HEK293 (cell line): ENCODE results near the gene SH3PXD2B.

Experiments
- CTCF ChIP-seq: fragments of 450-650 bp; formaldehyde crosslinking; IDR thresholded peaks from 2 replicates; pipeline ENCODE4 v1.5.1; 2016; ENCODE audit warnings: missing biosample characterization, missing genetic modification characterization
- PRDM10 ChIP-seq: fragments of 450-650 bp; formaldehyde crosslinking; IDR thresholded peaks from 2 replicates; pipeline ENCODE4 v1.5.1; 2016; ENCODE audit warnings: missing biosample characterization, missing genetic modification characterization
- REST ChIP-seq: fragments of 450-650 bp; formaldehyde crosslinking; IDR thresholded peaks from 2 replicates; pipeline ENCODE4 v1.5.1; 2016; ENCODE audit warnings: missing biosample characterization, missing genetic modification characterization
- SCRT1 ChIP-seq: fragments of 450-650 bp; formaldehyde crosslinking; IDR thresholded peaks from 2 replicates; pipeline ENCODE4 v1.5.1; 2016; ENCODE audit warnings: missing biosample characterization, missing genetic modification characterization, borderline replicate concordance
- YY1 ChIP-seq: fragments of 450-650 bp; formaldehyde crosslinking; IDR thresholded peaks from 2 replicates; pipeline ENCODE4 v1.5.1; 2018; ENCODE audit warnings: missing biosample characterization, missing genetic modification characterization
- ZBTB21 ChIP-seq: fragments of 450-650 bp; formaldehyde crosslinking; IDR thresholded peaks from 2 replicates; pipeline ENCODE4 v1.5.1; 2017; ENCODE audit warnings: missing biosample characterization, missing genetic modification characterization
- ZNF362 ChIP-seq: fragments of 450-650 bp; formaldehyde crosslinking; IDR thresholded peaks from 2 replicates; pipeline ENCODE4 v1.5.1; 2016; ENCODE audit warnings: missing biosample characterization, missing genetic modification characterization
- ZNF548 ChIP-seq: fragments of 450-650 bp; formaldehyde crosslinking; IDR thresholded peaks from 2 replicates; pipeline ENCODE4 v1.5.1; 2016; ENCODE audit warnings: missing biosample characterization, missing genetic modification characterization
- ZNF629 ChIP-seq: fragments of 450-650 bp; formaldehyde crosslinking; IDR thresholded peaks from 2 replicates; pipeline ENCODE4 v1.5.1; 2017; ENCODE audit warnings: missing biosample characterization, missing genetic modification characterization
- ZNF670 ChIP-seq: fragments of 450-650 bp; formaldehyde crosslinking; IDR thresholded peaks from 2 replicates; pipeline ENCODE4 v1.5.1; 2016; ENCODE audit warnings: missing biosample characterization, missing genetic modification characterization, low read depth

- TF ChIP-seq ZNF548 (tag by site-specific recombination) = no peak
- TF ChIP-seq REST (tag by site-specific recombination) = no peak
- no peak for TF ChIP-seq ZNF629 (tag by site-specific recombination)
- TF ChIP-seq CTCF (tag by site-specific recombination) = no peak
- TF ChIP-seq PRDM10 (tag by site-specific recombination) = no peak
- TF ChIP-seq YY1 = no peak
- no peak for TF ChIP-seq ZBTB21 (tag by site-specific recombination)
- TF ChIP-seq ZNF362 = no peak
- TF ChIP-seq ZNF670 (tag by site-specific recombination) = no peak
- TF ChIP-seq SCRT1 (tag by site-specific recombination) = no peak
These were observed 25.8 kb downstream of the SH3PXD2B start for GRCh38 chr5:172428224-172429166.
